CD4-positive, alpha-beta T cell treated with Interleukin-2 at 100 ng/mL for 4 hours (primary cell): ENCODE measurements around the gene HILPDA.
"Not testable (repeated sequence)": the region's sequence is repeated elsewhere in the genome, so short reads cannot be mapped to it uniquely, and the experiment has no call there.

Experiments
- DNase-seq: peaks from one replicate; pipeline ENCODE4 v3.0.0-alpha.2; 2020; ENCODE audit warnings: low spot score

The HILPDA gene

DNA sequence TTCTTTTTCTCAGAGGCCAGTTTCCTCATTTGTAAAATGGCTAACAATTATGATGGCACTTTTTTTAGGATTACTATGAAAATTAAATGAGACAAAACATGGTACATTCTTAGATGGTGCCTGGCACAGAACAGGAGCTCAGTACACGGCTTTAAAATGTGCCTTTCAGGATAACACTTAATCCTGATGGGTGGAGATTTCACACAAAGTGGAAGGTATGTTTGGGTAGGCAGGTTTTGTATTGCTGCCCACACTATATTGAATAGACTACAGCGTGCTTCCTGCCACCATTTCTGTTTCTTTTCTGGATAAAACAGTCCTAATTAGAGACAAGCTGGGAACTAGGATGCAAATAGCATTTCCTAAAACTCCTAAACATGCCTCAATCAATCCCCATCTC, 23.9 kb upstream of the HILPDA start:
- no peak for DNase-seq

DNA sequence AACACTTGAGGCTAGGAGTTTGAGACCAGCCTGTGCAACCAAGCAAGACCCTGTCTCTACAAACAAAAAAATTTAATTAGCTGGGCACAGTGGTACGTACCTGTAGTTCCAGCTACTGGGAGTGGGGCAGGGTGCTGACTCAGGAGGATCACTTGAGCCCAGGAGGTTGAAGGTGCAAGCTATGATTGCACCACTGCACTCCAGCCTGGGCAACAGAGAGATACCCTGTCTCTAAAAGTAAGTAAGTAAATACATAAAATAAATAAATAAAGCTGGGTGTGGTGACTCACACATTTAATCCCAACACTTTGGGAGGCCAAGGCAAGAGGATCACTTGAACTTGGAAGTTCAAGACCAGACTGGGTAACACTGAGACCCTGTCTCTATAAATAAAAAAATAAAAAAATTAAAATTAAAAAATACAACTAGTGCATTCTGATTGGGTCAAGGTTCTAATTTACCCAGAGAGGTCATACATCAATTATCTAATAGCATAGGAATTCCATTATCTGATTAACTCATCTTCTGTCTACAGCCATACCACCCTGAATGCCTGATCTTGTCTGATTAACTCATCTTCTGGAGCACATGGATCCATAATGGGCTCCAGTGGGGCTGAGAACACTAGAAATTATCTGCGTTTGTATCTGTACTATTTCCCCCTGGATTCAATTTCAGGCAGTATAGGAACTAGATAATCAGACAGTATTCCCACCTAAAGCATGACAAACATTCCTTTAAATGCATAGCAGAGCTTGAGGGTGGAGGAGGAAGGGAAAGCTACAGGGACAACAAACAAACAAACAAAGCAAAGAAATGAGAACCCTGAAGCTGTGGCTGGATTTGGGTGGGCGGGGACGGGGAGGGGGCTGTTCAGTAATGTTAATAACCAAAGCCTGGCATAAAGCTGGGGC, 21.0 kb upstream of the HILPDA start:
- no peak for DNase-seq

DNA sequence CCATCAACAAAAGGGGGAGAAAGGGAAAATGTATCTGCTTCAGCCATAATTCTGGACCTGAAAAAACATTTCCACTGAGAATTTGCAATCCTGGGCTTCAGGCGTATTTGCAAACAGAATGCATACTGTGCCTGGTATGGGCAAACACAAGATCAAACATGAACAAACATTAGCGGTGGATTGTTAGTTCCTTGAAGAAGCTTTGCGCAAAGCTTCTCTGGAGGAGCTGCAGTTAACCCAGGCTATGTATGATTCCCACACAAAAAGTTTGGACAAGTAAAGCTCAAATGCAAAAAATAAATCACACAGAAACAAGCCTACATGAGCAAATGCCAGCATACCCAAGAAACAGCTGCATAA, 20.4 kb upstream of the HILPDA start:
- no peak for DNase-seq

DNA sequence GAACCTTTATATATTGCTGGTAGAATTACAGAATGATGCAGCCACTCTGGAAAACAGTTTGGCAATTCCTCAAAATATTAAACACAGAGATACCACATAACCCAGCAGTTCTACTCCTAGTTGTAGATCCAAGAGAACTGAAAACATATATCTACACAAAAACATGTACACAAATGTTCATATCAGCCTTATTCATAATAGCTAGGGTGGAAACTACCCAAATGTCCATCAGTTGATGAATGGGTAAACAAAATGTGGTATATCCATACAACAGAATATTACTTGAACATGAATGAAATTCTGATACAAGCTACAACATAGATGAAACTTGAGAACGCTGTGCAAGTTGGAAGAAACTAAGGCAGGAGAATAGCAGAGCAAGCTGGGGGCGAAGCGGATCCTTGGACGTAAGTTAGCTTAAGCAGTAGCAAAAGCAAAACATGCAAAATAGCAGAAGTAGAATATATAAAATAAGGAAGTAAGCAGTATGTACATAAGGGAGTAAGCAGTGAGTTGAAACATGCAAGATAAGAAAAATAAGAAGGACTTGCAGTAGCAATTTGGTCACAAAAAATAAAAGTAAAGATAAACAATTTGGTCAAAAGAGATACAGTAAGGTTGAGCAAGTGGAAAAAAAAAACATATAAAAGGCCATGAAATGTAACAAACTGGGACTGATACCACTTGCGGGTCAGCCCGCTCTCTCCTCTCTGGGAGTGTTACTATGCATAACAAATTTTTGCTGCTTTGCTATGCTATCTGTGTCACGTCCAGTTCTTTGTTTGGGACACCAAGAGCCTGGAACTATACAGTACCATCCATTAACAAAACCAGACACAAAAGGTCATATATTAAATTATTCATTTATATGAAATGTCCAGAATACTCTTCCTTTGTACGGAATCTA, 18.0 kb upstream of the HILPDA start:
- no peak for DNase-seq

DNA sequence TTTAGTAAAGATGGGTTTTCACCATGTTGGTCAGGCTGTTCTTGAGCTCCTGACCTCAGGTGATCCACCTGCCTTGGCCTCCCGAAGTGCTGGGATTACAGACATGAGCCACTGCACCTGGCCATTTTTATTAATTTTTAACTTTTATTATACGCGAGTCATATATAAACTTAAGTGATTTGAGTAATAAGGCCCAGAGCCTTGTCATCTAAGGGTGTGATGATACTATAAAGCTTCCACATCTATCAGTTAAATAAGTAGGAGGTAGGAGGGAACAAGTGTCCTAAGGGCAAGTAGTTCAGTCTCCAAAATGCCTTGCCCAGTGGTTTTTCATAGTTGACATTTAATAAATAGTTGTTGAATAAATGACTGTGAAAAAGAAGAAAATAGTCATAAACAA, 13.3 kb upstream of the HILPDA start:
- DNase-seq, result no peak

DNA sequence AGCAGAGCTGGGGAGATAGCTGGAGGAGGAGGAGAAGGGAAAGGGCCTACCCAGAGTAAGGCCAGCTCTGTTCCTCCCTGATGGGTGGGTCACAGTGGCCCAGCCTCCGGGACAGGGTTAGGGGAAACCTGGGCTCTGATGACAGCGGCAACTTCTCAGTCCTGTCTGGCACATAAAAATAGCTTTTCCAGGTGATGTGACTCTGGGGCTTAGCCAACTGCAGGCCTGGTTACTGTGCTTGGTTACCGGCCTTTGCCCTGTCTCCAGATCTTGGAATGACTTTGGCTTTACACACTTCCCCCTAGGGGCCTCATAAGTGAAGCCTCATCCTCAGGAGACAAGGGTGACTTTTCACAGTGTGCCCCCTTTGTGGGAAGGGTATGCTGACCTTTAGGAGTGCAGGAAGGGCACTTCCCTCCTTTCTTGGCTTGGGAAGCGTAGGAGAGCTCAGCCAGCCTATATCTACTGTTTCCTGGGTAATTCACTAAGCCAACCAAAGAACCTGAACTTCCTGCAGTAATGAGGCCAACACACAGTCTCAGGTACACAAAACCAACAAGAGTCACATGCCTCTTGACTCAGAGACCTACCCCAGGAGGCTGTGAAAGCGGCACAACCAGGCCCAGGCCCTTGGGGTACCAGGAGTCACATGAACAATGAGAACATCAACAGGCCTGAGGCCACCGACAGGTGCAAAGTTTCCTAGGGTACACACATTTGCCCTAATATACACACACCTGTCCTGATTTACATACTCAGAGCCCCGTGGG, 11.7 kb upstream of the HILPDA start:
- DNase-seq, result no peak

DNA sequence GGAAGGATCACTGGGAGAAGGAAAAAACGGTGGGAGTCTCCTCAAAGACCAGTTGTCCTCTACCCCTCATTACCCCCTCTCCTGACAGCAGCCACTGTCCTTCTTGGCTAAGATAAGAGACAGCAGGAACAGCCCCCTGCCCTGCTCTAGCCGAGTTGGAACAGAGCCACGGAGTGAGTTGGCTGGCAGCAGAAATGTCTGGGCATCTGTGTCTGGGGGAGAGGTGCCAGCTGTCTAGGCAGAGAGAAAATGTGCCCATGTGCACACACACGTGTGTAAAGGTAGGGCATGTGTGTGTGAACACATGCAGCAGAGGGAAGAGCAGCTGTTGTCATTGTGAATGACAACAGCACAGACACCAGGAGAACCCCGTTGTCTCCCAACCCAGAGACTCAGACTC, 9.4 kb upstream of the HILPDA start:
- DNase-seq, result no peak

DNA sequence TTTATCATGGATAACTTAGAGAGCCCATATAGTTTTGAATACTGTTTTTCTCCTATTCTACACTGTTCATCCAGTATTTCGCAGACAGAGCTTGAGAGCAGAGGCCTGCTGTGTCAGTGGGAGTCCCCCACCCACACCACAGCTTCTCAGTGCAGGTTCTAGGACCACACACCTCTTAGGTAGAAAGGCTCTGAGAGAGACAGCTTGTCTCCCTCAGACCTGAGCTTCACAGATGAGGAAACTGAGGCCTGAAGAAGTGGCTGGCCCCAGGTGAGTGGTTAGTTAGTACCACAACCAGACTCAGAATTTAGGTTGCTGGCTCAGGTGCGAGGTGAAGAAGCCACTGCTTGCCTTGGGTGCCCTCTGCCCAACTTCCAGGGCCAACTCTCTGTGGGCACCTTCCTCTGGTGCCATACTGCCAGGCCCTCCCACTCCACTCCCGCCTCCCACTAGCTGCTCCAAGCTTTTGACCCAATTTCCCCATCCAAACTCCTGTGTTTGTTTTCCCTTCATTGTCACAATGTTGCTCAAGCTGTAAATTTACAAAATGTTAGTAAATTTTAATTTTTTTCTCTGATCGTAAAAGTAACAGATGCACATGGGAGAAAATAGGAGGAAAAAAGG, 7.6 kb upstream of the HILPDA start:
- DNase-seq, result no peak

DNA sequence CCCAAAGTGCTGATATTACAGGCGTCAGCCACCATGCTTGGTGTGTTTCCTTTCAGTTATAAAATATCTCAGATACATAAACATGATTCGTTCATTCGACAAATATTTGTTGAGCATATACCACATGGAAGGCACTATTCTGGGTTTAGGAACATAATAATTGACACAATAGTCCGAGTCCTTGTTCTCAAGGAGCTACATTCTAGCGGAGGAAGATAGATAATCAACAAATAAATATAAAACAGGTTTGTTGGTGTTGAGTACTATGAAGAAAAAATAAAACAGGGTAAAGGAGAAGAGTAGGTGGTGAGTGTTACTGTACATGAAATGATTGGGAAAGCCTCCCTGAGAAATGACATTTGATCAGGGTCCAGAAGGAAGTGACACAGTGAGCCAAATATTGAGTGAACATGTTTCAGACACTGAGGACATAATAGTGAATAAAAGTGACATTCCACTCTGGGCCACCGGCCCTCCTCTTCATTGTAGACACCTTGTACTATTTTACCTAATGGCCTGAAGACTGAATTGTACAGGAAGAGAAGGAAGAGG, 6.9 kb upstream of the HILPDA start:
- no peak for DNase-seq

DNA sequence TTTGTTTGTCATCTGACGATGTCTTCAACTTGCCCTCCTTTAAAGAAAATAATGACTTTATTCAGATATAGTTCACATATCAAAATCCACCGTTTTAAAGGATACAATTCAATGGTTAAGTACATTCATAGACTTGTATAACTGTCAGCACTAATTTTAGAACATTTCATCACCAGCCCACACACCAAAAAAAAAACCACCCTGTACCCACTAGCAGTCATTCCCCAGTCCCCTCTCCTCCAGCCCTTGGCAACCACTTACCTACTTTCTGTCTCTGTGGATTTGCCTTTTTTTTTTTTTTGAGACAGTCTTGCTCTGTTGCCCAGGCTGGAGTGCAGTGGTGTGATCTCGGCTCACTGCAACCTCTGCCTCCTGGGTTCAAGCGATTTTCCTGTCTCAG, 5.3 kb upstream of the HILPDA start:
- no peak for DNase-seq

DNA sequence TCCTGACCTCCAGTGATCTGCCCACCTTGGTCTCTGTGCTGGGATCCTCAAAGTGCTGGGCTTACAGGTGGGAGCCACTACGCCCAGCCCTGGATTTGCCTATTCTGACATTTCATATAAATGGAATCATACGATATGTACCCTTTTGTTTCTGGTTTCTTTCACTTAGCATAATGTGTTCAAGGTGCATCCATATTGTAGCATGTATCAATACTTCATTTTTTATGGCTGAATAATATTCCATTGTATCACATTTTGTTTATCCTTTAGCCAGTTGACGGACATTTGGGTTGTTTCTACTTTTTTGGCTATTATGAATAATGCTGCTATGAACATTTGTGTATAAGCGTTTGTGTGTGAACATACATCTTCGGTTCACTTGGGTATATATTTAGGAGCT, 4.8 kb upstream of the HILPDA start:
- no peak for DNase-seq

DNA sequence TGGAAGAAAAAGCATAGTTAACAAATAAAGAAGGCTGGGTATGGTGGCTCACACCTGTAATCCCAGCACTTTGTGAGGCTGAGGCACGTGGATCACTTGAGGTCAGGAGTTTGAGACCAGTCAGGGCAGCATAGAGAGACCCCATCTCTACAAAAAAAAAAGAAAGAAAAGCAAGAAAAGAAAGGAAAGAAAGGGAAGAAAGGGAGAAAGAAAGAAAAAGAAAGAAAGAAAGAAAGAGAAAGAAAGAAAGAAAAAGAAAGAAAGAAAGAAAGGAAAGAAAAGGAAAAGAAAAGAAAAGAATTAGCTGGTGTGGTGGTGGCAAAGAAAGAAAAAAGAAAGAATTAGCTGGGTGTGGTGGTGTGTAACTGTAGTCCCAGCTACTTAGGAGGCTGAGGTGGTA, 3.1 kb upstream of the HILPDA start:
- DNase-seq, result no peak

DNA sequence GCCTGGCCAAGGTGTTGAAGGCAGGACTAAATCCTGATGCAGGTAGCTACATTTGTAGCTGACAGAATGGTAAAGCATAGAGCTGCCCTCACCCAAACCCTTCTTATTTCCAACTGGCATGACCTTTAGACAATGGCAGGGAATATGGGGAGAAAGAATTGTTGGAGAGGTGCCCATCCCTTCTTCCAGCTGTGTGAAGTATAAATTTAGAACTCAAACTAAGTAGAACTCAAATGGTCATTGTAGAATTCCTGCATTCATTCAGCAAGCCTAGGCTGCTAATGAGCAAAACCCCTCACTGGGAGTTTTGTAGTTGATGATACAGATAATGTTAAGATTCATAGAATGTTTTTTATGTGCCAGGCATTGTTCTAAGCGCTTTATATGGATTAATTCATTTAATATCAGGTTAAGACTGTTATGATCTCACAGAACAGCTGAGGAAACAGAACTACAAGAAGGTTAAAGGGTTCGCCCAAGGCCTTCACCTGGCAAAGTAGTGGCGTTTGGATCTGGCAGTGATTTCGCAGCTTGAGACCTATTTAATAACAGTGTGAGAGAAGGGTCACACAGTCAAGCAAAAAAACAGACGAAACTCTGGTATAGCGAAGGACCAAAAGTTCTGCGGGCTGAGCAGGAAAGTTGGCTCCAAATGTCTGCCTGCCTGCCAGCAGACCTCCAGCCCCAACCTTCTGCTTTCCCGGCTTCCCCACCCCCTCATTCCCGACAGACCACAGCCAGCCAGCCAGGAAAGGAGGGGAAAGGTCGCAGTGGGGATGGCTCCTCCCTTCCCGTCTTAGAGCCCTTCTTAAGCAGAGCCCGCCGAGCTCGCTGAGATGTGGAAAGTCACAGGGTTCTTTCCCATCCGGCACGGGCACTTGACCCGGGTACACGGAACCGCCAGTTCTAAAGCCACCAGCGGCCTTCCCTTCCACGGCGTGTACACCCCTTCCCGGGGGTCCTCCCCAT, 1.6 kb upstream of the HILPDA start:
- no peak for DNase-seq

DNA sequence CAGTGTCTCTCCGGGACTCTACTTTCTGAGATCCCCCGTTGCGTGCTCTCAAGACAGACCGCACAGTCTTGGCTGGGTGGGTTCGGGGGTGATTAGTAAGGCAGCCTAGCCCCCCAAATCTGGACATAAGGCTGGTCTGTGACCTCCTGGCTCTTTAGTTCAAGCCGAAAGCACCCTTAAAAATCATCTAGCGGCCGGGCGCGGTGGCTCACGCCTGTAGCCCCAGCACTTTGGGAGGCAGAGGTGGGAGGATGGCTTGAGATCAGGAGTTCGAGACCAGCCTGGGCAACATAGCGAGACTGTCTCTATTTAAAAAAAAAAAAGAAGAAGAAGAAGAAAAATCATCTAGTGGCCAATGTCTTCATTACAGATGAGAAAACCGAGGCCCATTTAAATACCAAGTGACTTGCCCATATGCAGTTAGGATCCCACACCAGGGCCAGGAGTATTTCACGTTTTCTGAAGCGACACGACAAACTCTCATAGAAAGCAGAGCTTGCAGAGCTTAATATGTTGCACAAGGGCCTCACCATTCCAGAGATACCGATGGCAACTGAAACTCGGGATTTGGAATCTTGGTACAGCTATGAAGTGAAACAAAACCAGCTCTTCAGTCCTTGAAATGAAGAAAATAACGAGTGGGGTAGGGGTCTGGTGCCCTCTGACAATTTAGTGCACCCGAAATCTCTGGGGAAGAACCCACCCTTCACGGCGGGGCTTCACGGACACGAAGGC, 703 bp upstream of the HILPDA start:
- DNase-seq, result no peak

DNA sequence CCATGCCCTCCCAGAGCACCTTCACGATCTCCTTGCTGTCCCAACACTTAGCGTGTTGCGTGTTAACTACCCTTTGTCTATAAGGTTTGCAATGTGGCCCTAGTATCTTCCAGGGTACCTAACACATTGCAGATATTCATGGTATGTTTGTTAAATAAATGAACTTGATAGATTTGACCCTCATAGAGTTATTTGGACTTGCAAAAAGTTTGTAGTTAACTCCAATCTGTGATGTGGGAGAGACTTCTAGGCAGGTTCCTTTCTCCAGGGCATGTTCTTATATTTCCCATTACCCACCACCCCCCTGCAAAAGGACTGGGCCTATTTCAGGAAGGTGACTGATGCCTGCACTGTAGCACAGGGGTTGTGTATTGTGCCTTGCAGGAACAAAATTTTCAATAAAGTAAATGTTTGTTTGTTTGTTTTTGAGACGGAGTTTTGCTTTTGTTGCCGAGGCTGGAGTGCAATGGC, 612 bp downstream of the HILPDA start:
- DNase-seq, result no peak

DNA sequence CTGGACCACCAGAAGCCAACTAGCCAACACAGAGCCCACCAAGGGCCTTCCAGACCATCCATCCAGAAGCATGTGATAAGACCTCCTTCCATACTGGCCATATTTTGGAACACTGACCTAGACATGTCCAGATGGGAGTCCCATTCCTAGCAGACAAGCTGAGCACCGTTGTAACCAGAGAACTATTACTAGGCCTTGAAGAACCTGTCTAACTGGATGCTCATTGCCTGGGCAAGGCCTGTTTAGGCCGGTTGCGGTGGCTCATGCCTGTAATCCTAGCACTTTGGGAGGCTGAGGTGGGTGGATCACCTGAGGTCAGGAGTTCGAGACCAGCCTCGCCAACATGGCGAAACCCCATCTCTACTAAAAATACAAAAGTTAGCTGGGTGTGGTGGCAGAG, 1.7 kb downstream of the HILPDA start:
- DNase-seq, result not testable (repeated sequence)

DNA sequence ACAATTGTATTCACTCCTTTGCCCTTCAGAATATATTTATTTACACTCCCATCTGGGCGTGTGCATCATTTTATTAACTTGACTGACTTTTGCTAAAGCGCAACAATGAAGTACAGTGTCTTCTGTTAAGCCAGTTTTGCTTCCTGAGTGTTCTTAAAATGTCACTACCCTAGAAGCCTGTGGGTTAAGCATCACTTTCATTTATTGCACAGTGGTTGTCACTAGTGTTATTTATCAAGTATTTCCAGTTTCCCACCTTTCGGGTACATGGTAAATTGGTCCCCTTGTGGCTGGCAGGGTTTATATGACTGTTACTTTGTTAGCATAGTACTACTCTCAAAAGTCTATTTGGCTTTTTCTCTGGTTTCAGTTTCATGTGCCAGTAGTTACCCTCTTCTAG, 3.3 kb downstream of the HILPDA start:
- DNase-seq, result no peak

DNA sequence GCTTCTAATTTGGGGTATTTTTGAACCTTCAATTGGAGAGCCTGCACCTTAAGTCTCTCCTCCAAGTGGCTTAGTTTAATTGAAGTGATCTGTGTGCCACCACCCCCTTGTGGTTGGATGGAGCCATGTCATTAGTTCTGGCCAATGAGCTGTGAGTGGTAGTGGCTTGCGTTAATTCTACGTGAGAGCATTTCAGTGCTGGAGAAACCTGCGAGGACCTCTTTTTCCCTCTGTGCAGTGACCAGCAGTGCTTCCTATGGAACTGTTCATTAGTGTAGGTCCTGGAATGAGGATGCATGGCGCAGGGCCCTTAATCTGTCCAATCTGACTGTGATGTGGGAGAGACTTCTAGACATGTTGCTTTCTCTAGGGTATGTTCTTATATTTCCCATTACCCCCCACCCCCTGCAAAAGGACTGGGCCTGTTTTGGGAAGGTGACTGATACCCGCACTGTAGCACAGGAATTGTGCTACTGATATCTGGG, 3.8 kb downstream of the HILPDA start:
- DNase-seq, result peak; percentile 83

DNA sequence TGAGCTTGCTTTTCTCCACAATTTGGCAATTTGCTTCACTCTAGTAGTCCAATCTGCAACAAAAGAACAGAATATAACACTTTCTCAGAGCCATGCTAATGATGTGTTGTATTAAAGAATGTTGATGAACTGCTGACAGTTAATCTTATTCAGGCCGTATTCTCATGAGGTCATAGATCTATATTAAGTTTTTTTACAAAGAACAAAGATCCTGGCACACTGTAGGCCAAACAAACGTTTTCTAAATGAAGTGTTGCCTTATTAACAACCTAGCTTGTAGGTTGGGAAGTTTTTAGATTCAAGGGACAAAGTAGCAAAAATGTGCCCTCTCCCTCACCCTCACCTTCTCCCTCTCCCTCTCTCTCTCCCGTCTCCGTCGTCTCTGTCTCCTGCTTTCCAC, 6.8 kb downstream of the HILPDA start:
- no peak for DNase-seq
